GM10248 (cell line): ENCODE results near the gene CCNT1.
"Not testable (repeated sequence)": the region's sequence is repeated elsewhere in the genome, so short reads cannot be mapped to it uniquely, and the experiment has no call there.

Experiments used
- CTCF ChIA-PET: fragments of 300-600 bp; sonication (Branson Sonifier 250); formaldehyde crosslinking; extraction: SDS; loops from one replicate; lab custom pipeline; 2021; ENCODE audit warnings: antibody characterized with exemption; lab: Yijun Ruan, JAX
- POLR2A ChIA-PET: fragments of 350-650 bp; sonication (Branson Sonifier 250); formaldehyde crosslinking; extraction: SDS; loops from one replicate; lab custom pipeline; 2020; ENCODE audit warnings: antibody characterized with exemption; lab: Yijun Ruan, JAX
- DNase-seq: peaks from one replicate; pipeline ENCODE4 v3.0.0; 2012; ENCODE audit errors: extremely low spot score
- TF ChIP-seq, protein P1 (sequence below): IDR thresholded peaks from 2 replicates; pipeline ENCODE4 v1.5.1; 2012; ENCODE audit warnings: mild to moderate bottlenecking, low read depth; ENCODE audit errors: extremely low read depth, missing control alignments, control extremely low read depth

CCNT1 gene

DNA sequence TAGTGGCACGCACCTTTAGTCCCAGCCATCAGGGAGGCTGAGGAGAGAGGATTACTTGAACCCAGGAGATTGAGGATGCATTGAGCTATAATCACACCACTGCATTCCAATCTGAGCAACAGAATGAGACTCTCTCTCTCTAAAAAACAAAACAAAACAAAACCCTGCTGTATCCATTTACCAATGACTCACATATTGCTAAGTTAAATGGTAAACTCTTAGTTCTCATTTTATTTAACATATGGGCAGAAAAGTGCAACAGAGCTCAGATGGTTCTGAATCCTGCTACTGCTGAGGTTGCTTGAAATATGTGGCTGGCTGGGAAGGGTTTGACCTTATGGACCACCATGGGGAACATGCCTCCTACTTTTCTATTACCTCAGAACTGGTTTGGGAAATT, 33.7 kb upstream of the CCNT1 start:
- ChIA-PET POLR2A (no interaction called here), CTCF (interaction anchor here (0.8 to 11.3 kb wide), 6 partner anchors 15 to 238 kb away, joined by 3 to 236 read pairs (median 3); no protein-coding TSS in a partner anchor)
- no peak for DNase-seq
- TF ChIP-seq, protein P1, sequence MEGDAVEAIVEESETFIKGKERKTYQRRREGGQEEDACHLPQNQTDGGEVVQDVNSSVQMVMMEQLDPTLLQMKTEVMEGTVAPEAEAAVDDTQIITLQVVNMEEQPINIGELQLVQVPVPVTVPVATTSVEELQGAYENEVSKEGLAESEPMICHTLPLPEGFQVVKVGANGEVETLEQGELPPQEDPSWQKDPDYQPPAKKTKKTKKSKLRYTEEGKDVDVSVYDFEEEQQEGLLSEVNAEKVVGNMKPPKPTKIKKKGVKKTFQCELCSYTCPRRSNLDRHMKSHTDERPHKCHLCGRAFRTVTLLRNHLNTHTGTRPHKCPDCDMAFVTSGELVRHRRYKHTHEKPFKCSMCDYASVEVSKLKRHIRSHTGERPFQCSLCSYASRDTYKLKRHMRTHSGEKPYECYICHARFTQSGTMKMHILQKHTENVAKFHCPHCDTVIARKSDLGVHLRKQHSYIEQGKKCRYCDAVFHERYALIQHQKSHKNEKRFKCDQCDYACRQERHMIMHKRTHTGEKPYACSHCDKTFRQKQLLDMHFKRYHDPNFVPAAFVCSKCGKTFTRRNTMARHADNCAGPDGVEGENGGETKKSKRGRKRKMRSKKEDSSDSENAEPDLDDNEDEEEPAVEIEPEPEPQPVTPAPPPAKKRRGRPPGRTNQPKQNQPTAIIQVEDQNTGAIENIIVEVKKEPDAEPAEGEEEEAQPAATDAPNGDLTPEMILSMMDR: no peak

- CTCF ChIA-PET: interaction anchor here (0.7 to 11.3 kb wide), 4 partner anchors 8 to 70 kb away, joined by 3 to 236 read pairs (median 5); no protein-coding TSS in a partner anchor
- no peak for DNase-seq
- POLR2A ChIA-PET: no interaction called here
- TF ChIP-seq, protein P1: no peak
Observed at GRCh38 chr12:48744251-48745008, 27.9 kb upstream of the CCNT1 start.

- POLR2A ChIA-PET: no interaction called here
- no peak for DNase-seq
- CTCF ChIA-PET: interaction anchor here (5.8 kb wide), 1 partner anchor 13 kb away, joined by 26 read pairs; no protein-coding TSS in a partner anchor
- TF ChIP-seq, protein P1: no peak
Observed at GRCh38 chr12:48739618-48740269, 23.2 kb upstream of the CCNT1 start.

DNA sequence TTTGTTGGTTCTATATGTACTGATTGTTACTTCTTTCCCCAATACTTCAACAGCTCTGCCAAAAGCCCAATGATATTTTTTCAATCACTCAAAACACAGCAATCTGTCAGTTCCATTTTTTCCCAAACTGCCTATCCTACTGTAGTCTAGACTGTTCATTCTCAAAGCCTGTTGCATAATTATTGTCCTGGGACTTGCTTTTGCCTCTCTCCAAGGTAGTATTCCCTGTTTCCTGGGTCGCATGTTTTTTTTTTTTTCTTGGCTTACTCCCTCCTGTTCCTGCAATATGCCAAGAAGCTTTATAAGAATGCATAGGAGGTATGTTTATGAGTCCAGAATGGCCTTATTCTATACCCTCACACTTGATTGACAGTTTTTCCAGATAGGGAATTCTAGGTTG, 19.9 kb upstream of the CCNT1 start:
- TF ChIP-seq, protein P1: no peak
- ChIA-PET CTCF (interaction anchor here (1.1 to 5.8 kb wide), 4 partner anchors 9 to 78 kb away, joined by 3 to 26 read pairs (median 4); a partner anchor contains a TSS), POLR2A (no interaction called here)
- DNase-seq: no peak

- POLR2A ChIA-PET: no interaction called here
Observed at GRCh38 chr12:48728807-48729206, 12.3 kb upstream of the CCNT1 start.

DNA sequence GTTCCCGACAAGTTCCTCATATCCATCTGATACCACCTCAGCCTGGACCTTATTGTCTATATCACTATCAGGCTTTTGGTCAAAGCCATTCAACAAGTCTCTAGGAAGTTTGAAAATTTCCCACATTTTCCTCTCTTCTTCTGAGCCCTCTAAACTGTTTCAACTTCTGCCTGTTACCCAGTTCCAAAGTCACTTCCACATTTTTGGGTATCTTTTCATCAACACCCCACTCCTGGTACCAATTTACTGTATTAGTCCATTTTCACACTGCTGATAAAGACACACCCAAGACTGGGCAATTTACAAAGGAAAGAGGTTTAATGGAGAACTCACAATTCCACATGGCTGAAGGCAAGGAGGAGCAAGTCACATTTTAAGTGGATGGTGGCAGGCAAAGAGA, 4.2 kb upstream of the CCNT1 start:
- POLR2A ChIA-PET, CTCF ChIA-PET: not testable (repeated sequence)

More at GRCh38 chr12:48728807-48729206, 12.3 kb upstream of the CCNT1 start:
- no peak for DNase-seq
- CTCF ChIA-PET: no interaction called here
- TF ChIP-seq, protein P1: no peak

DNA sequence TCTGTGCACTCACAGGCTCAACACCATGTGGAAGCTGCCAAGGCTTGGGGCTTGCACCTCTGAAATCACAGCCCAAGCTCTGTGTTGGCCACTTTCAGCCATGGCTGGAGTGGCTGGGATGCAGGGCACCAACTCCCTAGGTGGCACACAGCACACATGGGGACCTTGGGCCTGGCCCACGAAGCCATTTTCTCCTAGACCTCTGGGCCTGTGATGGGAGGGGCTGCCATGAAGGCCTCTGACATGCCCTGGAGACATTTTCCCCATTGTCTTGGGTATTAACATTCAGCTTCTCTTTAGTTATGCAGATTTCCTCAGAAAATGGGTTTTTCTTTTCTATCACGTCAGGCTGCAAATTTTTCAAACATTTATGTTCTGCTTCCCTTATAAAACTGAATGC, 3.7 kb upstream of the CCNT1 start:
- CTCF ChIA-PET, DNase-seq, POLR2A ChIA-PET: not testable (repeated sequence)

More for the DNA sequence above, 4.2 kb upstream of the CCNT1 start:
- not testable (repeated sequence) for DNase-seq

- CTCF ChIA-PET: interaction anchor here (2.2 kb wide), 1 partner anchor 77 kb away, joined by 7 read pairs; no protein-coding TSS in a partner anchor
- POLR2A ChIA-PET, DNase-seq: not testable (repeated sequence)
Observed at GRCh38 chr12:48719002-48719401, 2.5 kb upstream of the CCNT1 start.
